Activated CD8-positive, alpha-beta memory T cell treated with anti-CD3 and anti-CD28 coated beads, Interleukin-2, amount 50 U/mL, for 4 hours (primary cell): ENCODE data around the gene NTM.

ENCODE experiments used
- DNase-seq: peaks from one replicate; pipeline ENCODE4 v3.0.0-alpha.2; 2020

Gene NTM

GRCh38 chr11:131614631-131615030 lies 244.2 kb downstream of the NTM start:
- DNase-seq: no peak

GRCh38 chr11:131615611-131616010 lies 245.2 kb downstream of the NTM start:
- no peak for DNase-seq

GRCh38 chr11:131616481-131617140 lies 246.2 kb downstream of the NTM start:
- no peak for DNase-seq

- DNase-seq: no peak
Observed at GRCh38 chr11:131618201-131618600, 247.8 kb downstream of the NTM start.

- DNase-seq: no peak
Observed at GRCh38 chr11:131622193-131622592, 251.8 kb downstream of the NTM start.

- no peak for DNase-seq
Observed at GRCh38 chr11:131624531-131624930, 254.1 kb downstream of the NTM start.

- DNase-seq: no peak
Observed at GRCh38 chr11:131626788-131627187, 256.4 kb downstream of the NTM start.

GRCh38 chr11:131628739-131629138 lies 258.3 kb downstream of the NTM start:
- no peak for DNase-seq

- DNase-seq: no peak
Observed at GRCh38 chr11:131629925-131630540, 259.6 kb downstream of the NTM start.

GRCh38 chr11:131632971-131633370 lies 262.6 kb downstream of the NTM start:
- DNase-seq: no peak

- no peak for DNase-seq
Observed at GRCh38 chr11:131633921-131634715, 263.7 kb downstream of the NTM start.

- no peak for DNase-seq
Observed at GRCh38 chr11:131637469-131638175, 267.2 kb downstream of the NTM start.

- DNase-seq: no peak
Observed at GRCh38 chr11:131638889-131639288, 268.5 kb downstream of the NTM start.

- no peak for DNase-seq
Observed at GRCh38 chr11:131640320-131640719, 269.9 kb downstream of the NTM start.

- DNase-seq: no peak
Observed at GRCh38 chr11:131642756-131643531, 272.5 kb downstream of the NTM start.

- DNase-seq: no peak
Observed at GRCh38 chr11:131644204-131644795, 273.9 kb downstream of the NTM start.

- no peak for DNase-seq
Observed at GRCh38 chr11:131645237-131645636, 274.8 kb downstream of the NTM start.

- DNase-seq: no peak
Observed at GRCh38 chr11:131649856-131650255, 279.4 kb downstream of the NTM start.

GRCh38 chr11:131652231-131652630 lies 281.8 kb downstream of the NTM start:
- DNase-seq: no peak

- no peak for DNase-seq
Observed at GRCh38 chr11:131653260-131653659, 282.8 kb downstream of the NTM start.

GRCh38 chr11:131654849-131655248 lies 284.4 kb downstream of the NTM start:
- DNase-seq: no peak

- no peak for DNase-seq
Observed at GRCh38 chr11:131656179-131656838, 285.9 kb downstream of the NTM start.
